WI38 (cell line): ENCODE results near the gene SUPT5H.
A peak's percentile ranks its signal among the peaks of the same experiment; 100 is the strongest.

Experiments used
- H3K4me3 ChIP-seq: 2 replicates; pipeline ENCODE4 v1.5.1; 2011; ENCODE audit warnings: low read depth, mild to moderate bottlenecking, control low read depth, low read length
- CTCF ChIP-seq: IDR thresholded peaks from 2 replicates; pipeline ENCODE4 v1.5.1; 2012; ENCODE audit warnings: low read depth, mild to moderate bottlenecking, control low read depth, low read length

Gene SUPT5H

GRCh38 chr19:39410831-39411080 is 34.6 kb upstream of the SUPT5H start:
- H3K4me3 ChIP-seq, result peak overlapping the region; percentile 98; the same call in 1 of the 2 replicates
- TF ChIP-seq CTCF, result no peak

GRCh38 chr19:39411081-39411831 is 34.1 kb upstream of the SUPT5H start:
- no peak overlapping the region for H3K4me3 ChIP-seq
- TF ChIP-seq CTCF, result no peak

GRCh38 chr19:39411832-39412099 is 33.6 kb upstream of the SUPT5H start:
- TF ChIP-seq CTCF, result peak; percentile 87
- H3K4me3 ChIP-seq, result no peak overlapping the region; the same call in 1 of the 2 replicates

- peak; percentile 68; the same call in 1 of the 2 replicates for TF ChIP-seq CTCF
- H3K4me3 ChIP-seq, result peak within 1 kb of the TSS; percentile 89
These were observed 33.1 kb upstream of the SUPT5H start, which contains the start of gene PLEKHG2 for GRCh38 chr19:39412100-39412866. PLEKHG2 (plus strand) TSS chr19:39412669; CDS start chr19:39414087, 1,418 bp downstream.

GRCh38 chr19:39412867-39413271 is 32.5 kb upstream of the SUPT5H start:
- no peak; the same call in 1 of the 2 replicates for TF ChIP-seq CTCF

GRCh38 chr19:39413272-39413910 is 32.0 kb upstream of the SUPT5H start:
- TF ChIP-seq CTCF, result no peak
- H3K4me3 ChIP-seq, result peak overlapping the region; percentile 89

More at GRCh38 chr19:39412867-39413271, 32.5 kb upstream of the SUPT5H start:
- H3K4me3 ChIP-seq, result peak overlapping the region; percentile 89
